Mesendoderm (in vitro differentiated cells): ENCODE data around the gene CLIC4.

Experiments
- DNase-seq: peaks from one replicate; pipeline ENCODE4 v3.0.0; 2013
- H2AK5ac ChIP-seq: 2 replicates; pipeline ENCODE4 v1.6.1; 2013; ENCODE audit warnings: low read length, inconsistent platforms
- H2BK120ac ChIP-seq: 2 replicates; pipeline ENCODE4 v1.6.1; 2013; ENCODE audit warnings: low read depth, mild to moderate bottlenecking, low read length, moderate library complexity, mixed read lengths
- H2BK15ac ChIP-seq: replicated peaks from 2 replicates; pipeline ENCODE4 v1.6.1; 2013; ENCODE audit warnings: low read depth, mild to moderate bottlenecking, moderate library complexity
- H2BK5ac ChIP-seq: 2 replicates; pipeline ENCODE4 v1.6.1; 2013; ENCODE audit warnings: low read length, inconsistent platforms
- H3K18ac ChIP-seq: 2 replicates; pipeline ENCODE4 v1.6.1; 2013; ENCODE audit warnings: mild to moderate bottlenecking, low read length, mixed read lengths
- H3K23ac ChIP-seq: one replicate; pipeline ENCODE4 v1.6.1; 2013; ENCODE audit warnings: low read length
- H3K27ac ChIP-seq: 2 replicates; pipeline ENCODE4 v1.5.1; 2013; ENCODE audit warnings: low read depth, mild to moderate bottlenecking, inconsistent platforms, low read length, moderate library complexity
- H3K27me3 ChIP-seq: 2 replicates; pipeline ENCODE4 v1.6.1; 2013; ENCODE audit warnings: low read length, control low read depth, mild to moderate bottlenecking, inconsistent platforms; ENCODE audit not compliant: insufficient read depth, poor library complexity
- H3K36me3 ChIP-seq: 2 replicates; pipeline ENCODE4 v1.6.1; 2013; ENCODE audit warnings: low read length, inconsistent platforms; ENCODE audit not compliant: control insufficient read depth, insufficient read depth
- H3K4ac ChIP-seq: one replicate; pipeline ENCODE4 v1.6.1; 2013; ENCODE audit warnings: low read depth, mild to moderate bottlenecking, low read length, moderate library complexity
- H3K4me1 ChIP-seq: 2 replicates; pipeline ENCODE4 v1.6.1; 2013; ENCODE audit warnings: low read depth, low read length, inconsistent platforms; ENCODE audit not compliant: control insufficient read depth
- H3K4me2 ChIP-seq: 2 replicates; pipeline ENCODE4 v1.6.1; 2013; ENCODE audit warnings: low read length
- H3K4me3 ChIP-seq: 2 replicates; pipeline ENCODE4 v1.5.1; 2013; ENCODE audit warnings: mild to moderate bottlenecking, low read length
- H3K56ac ChIP-seq: one replicate; pipeline ENCODE4 v1.6.1; 2013; ENCODE audit warnings: low read length
- H3K79me1 ChIP-seq: 2 replicates; pipeline ENCODE4 v1.6.1; 2013; ENCODE audit warnings: low read length, inconsistent platforms
- H3K79me2 ChIP-seq: 2 replicates; pipeline ENCODE4 v1.6.1; 2013; ENCODE audit warnings: mild to moderate bottlenecking, low read length; ENCODE audit not compliant: control insufficient read depth, insufficient read depth
- H3K9ac ChIP-seq: 2 replicates; pipeline ENCODE4 v1.6.1; 2013; ENCODE audit warnings: low read length, inconsistent platforms
- H4K5ac ChIP-seq: one replicate; pipeline ENCODE4 v1.6.1; 2013; ENCODE audit warnings: low read length
- H4K8ac ChIP-seq: one replicate; pipeline ENCODE4 v1.6.1; 2013; ENCODE audit warnings: low read depth, mild to moderate bottlenecking, control low read depth, low read length, moderate library complexity
- WGBS: extraction: QIAGEN DNeasy Blood & Tissue Kit; methylation state at CpG from one replicate; pipeline ENCODE4 v1.1.7; 2013; ENCODE audit warnings: low lambda C conversion rate, missing lambda C conversion rate; ENCODE audit not compliant: insufficient coverage; ENCODE audit errors: extremely low coverage; 5-methylcytosine and 5-hydroxymethylcytosine counted together

CLIC4 gene

GRCh38 chr1:24737368-24738117 is 7.7 kb upstream of the CLIC4 start:
- WGBS: no CpG with 5 or more reads among the region's 6 CpGs
- Histone ChIP-seq H3K18ac (no peak overlapping the region), H2BK5ac (no peak overlapping the region), H3K79me2 (no peaks in the 10 kb centered on the region), H3K79me1 (no peaks in the 10 kb centered on the region), H3K4me3 (no peak overlapping the region), H3K36me3 (no peaks in the 10 kb centered on the region), H2BK120ac (no peak overlapping the region), H3K27me3 (no peaks in the 10 kb centered on the region), H3K4me1 (peaks cover 13% of the 10 kb centered on the region), H3K23ac (no peak overlapping the region), H2AK5ac (no peak overlapping the region), H4K5ac (no peak overlapping the region), H3K9ac (no peak overlapping the region), H3K27ac (no peak overlapping the region), H2BK15ac (peak overlapping the region; percentile 46), H3K4ac (no peak overlapping the region), H4K8ac (no peak overlapping the region), H3K4me2 (no peak overlapping the region), H3K56ac (no peak overlapping the region)
- no peak for DNase-seq

GRCh38 chr1:24739241-24739640 is 6.0 kb upstream of the CLIC4 start:
- Histone ChIP-seq H3K56ac (peak overlapping the region; percentile 20), H4K8ac (no peak overlapping the region), H3K18ac (no peak overlapping the region), H3K9ac (no peak overlapping the region), H3K79me2 (no peaks in the 10 kb centered on the region), H2BK120ac (no peak overlapping the region), H3K4ac (no peak overlapping the region), H2BK15ac (no peak overlapping the region), H3K27me3 (no peaks in the 10 kb centered on the region), H2BK5ac (no peak overlapping the region), H3K4me3 (no peak overlapping the region), H2AK5ac (no peak overlapping the region), H3K27ac (no peak overlapping the region), H3K36me3 (no peaks in the 10 kb centered on the region), H4K5ac (no peak overlapping the region), H3K23ac (no peak overlapping the region), H3K79me1 (no peaks in the 10 kb centered on the region), H3K4me2 (no peak overlapping the region), H3K4me1 (peaks cover 16% of the 10 kb centered on the region)
- no peak for DNase-seq
- WGBS: no CpG with 5 or more reads among the region's 9 CpGs

DNA sequence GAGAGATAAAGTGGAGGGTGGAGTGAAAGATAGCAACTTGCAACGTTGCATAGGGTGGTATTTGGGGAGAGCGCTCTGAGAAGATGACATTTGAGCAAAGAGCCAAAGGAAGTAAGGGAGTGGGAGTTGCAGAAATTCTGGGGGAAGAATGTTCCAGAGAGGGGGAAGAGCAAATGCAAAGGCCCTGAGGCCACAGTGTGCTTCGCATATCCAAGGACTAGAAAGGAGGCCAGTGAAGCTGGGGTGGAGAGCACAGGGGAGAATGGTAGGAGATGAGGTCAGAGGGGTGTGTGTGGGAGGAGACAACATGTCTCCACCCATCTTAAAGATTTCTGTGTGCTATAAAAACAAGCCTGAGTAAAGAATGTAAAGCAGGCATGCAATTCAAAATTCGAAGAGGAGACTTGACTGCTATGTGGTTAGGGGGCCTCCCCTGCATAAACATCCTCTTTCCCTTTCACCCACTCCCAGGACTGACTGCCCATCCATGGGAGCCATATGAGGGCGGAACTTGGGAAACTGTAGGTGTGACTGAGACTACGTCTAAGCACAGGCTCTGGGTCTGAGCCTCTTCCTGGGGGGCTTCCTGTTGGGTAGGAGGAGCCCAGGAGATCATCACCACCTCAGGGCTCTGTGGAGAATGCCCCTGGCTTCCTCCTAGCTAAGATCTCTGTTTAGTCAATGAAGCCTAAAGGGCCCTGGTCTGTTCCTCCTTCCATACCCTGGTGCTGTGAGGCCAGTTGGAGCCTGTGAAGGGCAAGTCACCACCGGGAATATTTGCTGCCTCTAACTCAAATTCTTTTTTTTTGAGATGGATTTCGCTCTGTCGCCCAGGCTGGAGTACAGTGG is 2.9 kb upstream of the CLIC4 start:
- H3K4me2 ChIP-seq: no peak overlapping the region
- WGBS: no CpG with 5 or more reads among the region's 9 CpGs

DNA sequence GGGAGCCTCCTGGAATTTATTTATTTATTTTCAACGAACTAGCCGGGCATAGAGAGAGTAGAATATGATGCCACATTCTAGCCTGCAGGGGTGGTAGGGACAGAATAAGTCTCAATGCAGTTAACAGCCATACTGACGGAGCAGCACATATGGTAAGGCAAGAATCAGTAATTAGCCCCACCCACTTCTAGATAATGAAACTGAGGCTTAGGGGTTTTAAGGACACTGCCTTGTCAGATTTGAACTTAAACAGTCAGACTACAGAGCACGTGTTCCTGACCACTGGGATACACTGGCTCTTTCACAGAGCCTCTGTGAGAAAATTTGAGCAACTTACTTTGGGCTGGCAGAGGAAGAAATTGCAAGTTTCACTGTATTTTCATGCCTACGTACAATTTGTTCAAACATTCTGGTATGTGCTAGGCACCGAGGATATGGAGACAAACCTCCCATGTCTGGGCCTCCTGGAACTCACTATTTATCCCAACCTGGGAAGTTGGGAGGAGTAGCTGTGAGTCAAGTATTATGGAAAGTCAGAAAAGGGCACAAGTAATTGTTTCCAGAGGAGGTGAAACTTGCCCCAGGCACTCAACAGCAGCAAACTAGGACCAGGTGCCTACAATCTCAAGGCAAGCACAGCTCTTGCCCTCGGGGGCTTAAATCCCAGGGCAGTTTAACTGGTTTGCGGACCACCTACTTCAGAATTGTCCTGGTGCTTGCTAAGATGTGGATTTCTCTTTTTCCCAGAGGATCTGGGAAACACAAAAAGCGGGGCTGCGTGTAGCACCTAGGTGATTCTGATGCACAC is 1.6 kb upstream of the CLIC4 start:
- H3K23ac ChIP-seq: no peak overlapping the region
- peak overlapping the region; percentile 69 for H2BK120ac ChIP-seq
- H3K4me2 ChIP-seq: no peak overlapping the region
- DNase-seq: peak; percentile 90
- no peak overlapping the region for H4K8ac ChIP-seq
- H2AK5ac ChIP-seq: no peak overlapping the region
- H3K18ac ChIP-seq: peak overlapping the region; percentile 77
- no peaks in the 10 kb centered on the region for H3K36me3 ChIP-seq
- peaks cover 8% of the 10 kb centered on the region for H3K4me1 ChIP-seq
- H3K79me1 ChIP-seq: no peaks in the 10 kb centered on the region
- peak overlapping the region; percentile 5 for H2BK5ac ChIP-seq
- no peak overlapping the region for H3K9ac ChIP-seq
- H3K56ac ChIP-seq: peak overlapping the region; percentile 27
- peak overlapping the region; percentile 42 for H3K27ac ChIP-seq
- no CpG with 5 or more reads among the region's 10 CpGs for WGBS
- no peak overlapping the region for H4K5ac ChIP-seq
- H3K4ac ChIP-seq: peak overlapping the region; percentile 88
- peak overlapping the region; percentile 79 for H2BK15ac ChIP-seq
- H3K27me3 ChIP-seq: no peaks in the 10 kb centered on the region
- no peak overlapping the region for H3K4me3 ChIP-seq
- H3K79me2 ChIP-seq: peaks cover 31% of the 10 kb centered on the region

More for the DNA sequence above, 2.9 kb upstream of the CLIC4 start:
- peaks cover 6% of the 10 kb centered on the region for H3K4me1 ChIP-seq
- peak; percentile 91 for DNase-seq
- no peak overlapping the region for H2BK15ac ChIP-seq
- no peaks in the 10 kb centered on the region for H3K79me1 ChIP-seq
- H3K23ac ChIP-seq: no peak overlapping the region
- peak overlapping the region; percentile 15 for H3K27ac ChIP-seq
- no peak overlapping the region for H3K9ac ChIP-seq
- no peak overlapping the region for H2BK120ac ChIP-seq
- H3K27me3 ChIP-seq: no peaks in the 10 kb centered on the region
- no peak overlapping the region for H3K4me3 ChIP-seq
- no peak overlapping the region for H2AK5ac ChIP-seq
- peak overlapping the region; percentile 81 for H4K5ac ChIP-seq
- peak overlapping the region; percentile 48 for H2BK5ac ChIP-seq
- peaks cover 19% of the 10 kb centered on the region for H3K79me2 ChIP-seq
- H3K18ac ChIP-seq: peak overlapping the region; percentile 13
- H3K4ac ChIP-seq: peak overlapping the region; percentile 45
- no peaks in the 10 kb centered on the region for H3K36me3 ChIP-seq
- no peak overlapping the region for H4K8ac ChIP-seq
- H3K56ac ChIP-seq: peak overlapping the region; percentile 74

- H3K9ac ChIP-seq: peak overlapping the region; percentile 92
- H3K36me3 ChIP-seq: no peaks in the 10 kb centered on the region
- DNase-seq: peak; percentile 83
- H3K23ac ChIP-seq: no peak overlapping the region
- H3K4me2 ChIP-seq: peak overlapping the region; percentile 56
- H4K5ac ChIP-seq: peak overlapping the region; percentile 66
- H3K4me1 ChIP-seq: peaks cover 8% of the 10 kb centered on the region
- H4K8ac ChIP-seq: peak overlapping the region; percentile 58
- H2BK5ac ChIP-seq: peak overlapping the region; percentile 46
- H3K4ac ChIP-seq: peak overlapping the region; percentile 96
- peak overlapping the region; percentile 88 for H2BK120ac ChIP-seq
- WGBS: no CpG with 5 or more reads among the region's 70 CpGs
- peaks cover 53% of the 10 kb centered on the region for H3K79me2 ChIP-seq
- H3K27me3 ChIP-seq: no peaks in the 10 kb centered on the region
- H3K79me1 ChIP-seq: no peaks in the 10 kb centered on the region
- H3K4me3 ChIP-seq: peak overlapping the region; percentile 97
- H3K18ac ChIP-seq: peak overlapping the region; percentile 99
- H3K56ac ChIP-seq: peak overlapping the region; percentile 97
- peak overlapping the region; percentile 81 for H3K27ac ChIP-seq
- no peak overlapping the region for H2BK15ac ChIP-seq
- H2AK5ac ChIP-seq: no peak overlapping the region
Observed at GRCh38 chr1:24745711-24746413, 615 bp downstream of the CLIC4 start.
